ENCODE results near the gene GALNT5.

The GALNT5 gene

GRCh38 chr2:157238296-157238695 is 19.2 kb upstream of the GALNT5 start:
- TF ChIP-seq, protein P1, sequence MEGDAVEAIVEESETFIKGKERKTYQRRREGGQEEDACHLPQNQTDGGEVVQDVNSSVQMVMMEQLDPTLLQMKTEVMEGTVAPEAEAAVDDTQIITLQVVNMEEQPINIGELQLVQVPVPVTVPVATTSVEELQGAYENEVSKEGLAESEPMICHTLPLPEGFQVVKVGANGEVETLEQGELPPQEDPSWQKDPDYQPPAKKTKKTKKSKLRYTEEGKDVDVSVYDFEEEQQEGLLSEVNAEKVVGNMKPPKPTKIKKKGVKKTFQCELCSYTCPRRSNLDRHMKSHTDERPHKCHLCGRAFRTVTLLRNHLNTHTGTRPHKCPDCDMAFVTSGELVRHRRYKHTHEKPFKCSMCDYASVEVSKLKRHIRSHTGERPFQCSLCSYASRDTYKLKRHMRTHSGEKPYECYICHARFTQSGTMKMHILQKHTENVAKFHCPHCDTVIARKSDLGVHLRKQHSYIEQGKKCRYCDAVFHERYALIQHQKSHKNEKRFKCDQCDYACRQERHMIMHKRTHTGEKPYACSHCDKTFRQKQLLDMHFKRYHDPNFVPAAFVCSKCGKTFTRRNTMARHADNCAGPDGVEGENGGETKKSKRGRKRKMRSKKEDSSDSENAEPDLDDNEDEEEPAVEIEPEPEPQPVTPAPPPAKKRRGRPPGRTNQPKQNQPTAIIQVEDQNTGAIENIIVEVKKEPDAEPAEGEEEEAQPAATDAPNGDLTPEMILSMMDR (IDR thresholded peaks at IDR 0.05), result no peak
- TF ChIP-seq ZFX (IDR thresholded peaks at IDR 0.05; ENCODE audit: borderline replicate concordance), result no peak
- H3K27ac ChIP-seq, result no peak overlapping the region

- TF ChIP-seq, protein P1 (IDR thresholded peaks at IDR 0.05), result no peak
- no peak for TF ChIP-seq ZFX (IDR thresholded peaks at IDR 0.05; ENCODE audit: borderline replicate concordance)
- H3K27ac ChIP-seq, result no peak overlapping the region
These were observed 12.8 kb upstream of the GALNT5 start for GRCh38 chr2:157244691-157245090.

- H3K27ac ChIP-seq, result no peak overlapping the region
- no peak for TF ChIP-seq ZFX (IDR thresholded peaks at IDR 0.05; ENCODE audit: borderline replicate concordance)
- TF ChIP-seq, protein P1 (IDR thresholded peaks at IDR 0.05), result no peak
These were observed 12.2 kb upstream of the GALNT5 start for GRCh38 chr2:157245144-157245840.

DNA sequence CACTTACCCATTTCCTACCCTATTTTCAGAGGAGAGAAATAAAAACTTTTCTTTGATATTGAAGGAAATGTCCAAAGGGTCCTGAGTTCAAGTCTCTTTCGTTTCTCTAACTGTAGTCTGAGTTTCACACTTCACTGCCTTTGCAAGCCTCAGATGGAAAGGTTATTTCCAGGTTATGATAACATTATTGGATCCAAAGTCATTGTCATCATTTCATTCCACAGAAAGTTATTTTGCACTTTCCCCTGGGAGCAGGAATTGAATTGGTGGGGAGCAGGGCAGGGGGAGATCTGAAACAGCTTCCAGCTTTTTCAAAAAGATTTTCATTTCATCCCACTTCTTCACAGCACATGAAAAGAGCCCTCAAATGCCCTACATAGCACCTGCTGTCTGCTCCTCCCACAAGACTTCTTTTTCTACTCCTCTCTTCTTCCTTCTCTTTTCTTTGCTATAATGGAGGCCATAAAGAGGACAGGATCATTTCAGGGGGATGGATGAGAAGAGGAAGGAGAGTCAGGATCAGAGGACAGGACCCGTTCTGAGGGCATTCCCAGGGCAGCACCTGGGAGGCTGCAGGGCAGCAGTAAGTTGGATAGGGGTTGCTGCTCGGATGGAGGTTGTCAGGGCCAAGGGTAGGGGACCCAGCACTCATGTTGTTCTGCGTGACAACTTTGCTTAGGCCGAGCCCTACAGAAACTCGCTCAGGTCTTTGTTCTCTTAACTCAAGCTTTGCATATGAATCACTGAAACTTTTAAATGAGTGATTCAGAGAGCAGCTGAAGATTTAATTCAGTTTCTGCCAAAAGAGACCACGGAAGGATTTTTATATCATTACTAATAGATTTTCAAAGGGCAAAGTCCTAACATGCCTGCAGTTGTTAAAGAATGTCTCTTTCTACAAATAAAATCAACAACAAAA is 11.4 kb upstream of the GALNT5 start:
- no peak overlapping the region for H3K27ac ChIP-seq
- TF ChIP-seq ZFX (IDR thresholded peaks at IDR 0.05; ENCODE audit: borderline replicate concordance), result no peak
- TF ChIP-seq, protein P1 (IDR thresholded peaks at IDR 0.05), result no peak

- TF ChIP-seq ZFX (IDR thresholded peaks at IDR 0.05; ENCODE audit: borderline replicate concordance), result no peak
- TF ChIP-seq, protein P1 (IDR thresholded peaks at IDR 0.05), result no peak
- H3K27ac ChIP-seq, result no peak overlapping the region
These were observed 10.6 kb upstream of the GALNT5 start for GRCh38 chr2:157246765-157247407.

- TF ChIP-seq, protein P1 (IDR thresholded peaks at IDR 0.05), result no peak
- TF ChIP-seq ZFX (IDR thresholded peaks at IDR 0.05; ENCODE audit: borderline replicate concordance), result no peak
- H3K27ac ChIP-seq, result no peak overlapping the region
These were observed 6.7 kb upstream of the GALNT5 start for GRCh38 chr2:157250836-157251235.

Measured in 22Rv1 (cell line).